ENCODE measurements around the gene ZIM2.

DNA sequence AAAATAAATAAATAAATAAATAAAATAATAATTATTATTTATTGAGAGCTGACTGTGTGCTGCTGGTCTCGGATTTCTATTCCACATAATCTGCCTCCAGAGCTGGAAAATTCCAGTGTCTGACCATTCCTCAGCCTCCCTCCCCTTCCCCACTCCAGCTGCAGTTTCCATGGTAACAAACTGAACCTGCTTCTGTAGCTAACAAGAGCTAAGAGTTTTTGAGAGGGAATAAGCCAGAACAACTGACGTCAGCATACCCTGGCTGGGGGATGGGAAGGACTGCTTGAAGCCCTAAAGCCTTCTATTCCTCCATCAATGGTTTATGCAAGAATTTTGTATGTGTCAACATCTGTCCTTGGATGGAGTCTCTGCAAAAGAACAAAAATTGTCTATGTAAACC lies 26.0 kb upstream of the ZIM2 start:
- TF ChIP-seq, protein P1, sequence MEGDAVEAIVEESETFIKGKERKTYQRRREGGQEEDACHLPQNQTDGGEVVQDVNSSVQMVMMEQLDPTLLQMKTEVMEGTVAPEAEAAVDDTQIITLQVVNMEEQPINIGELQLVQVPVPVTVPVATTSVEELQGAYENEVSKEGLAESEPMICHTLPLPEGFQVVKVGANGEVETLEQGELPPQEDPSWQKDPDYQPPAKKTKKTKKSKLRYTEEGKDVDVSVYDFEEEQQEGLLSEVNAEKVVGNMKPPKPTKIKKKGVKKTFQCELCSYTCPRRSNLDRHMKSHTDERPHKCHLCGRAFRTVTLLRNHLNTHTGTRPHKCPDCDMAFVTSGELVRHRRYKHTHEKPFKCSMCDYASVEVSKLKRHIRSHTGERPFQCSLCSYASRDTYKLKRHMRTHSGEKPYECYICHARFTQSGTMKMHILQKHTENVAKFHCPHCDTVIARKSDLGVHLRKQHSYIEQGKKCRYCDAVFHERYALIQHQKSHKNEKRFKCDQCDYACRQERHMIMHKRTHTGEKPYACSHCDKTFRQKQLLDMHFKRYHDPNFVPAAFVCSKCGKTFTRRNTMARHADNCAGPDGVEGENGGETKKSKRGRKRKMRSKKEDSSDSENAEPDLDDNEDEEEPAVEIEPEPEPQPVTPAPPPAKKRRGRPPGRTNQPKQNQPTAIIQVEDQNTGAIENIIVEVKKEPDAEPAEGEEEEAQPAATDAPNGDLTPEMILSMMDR (IDR thresholded peaks at IDR 0.05) = no peak
- TF ChIP-seq POLR2A (IDR thresholded peaks at IDR 0.05) = no peak
